HL-60 (cell line): ENCODE measurements around the gene TMEM204.

ENCODE experiments used
- CTCF ChIP-seq: IDR thresholded peaks from one replicate; pipeline ENCODE4 v1.5.1; 2011; ENCODE audit warnings: low read length, control low read depth, inconsistent platforms; ENCODE audit not compliant: insufficient read depth
- GABPA ChIP-seq: IDR thresholded peaks from 2 replicates; pipeline ENCODE4 v1.6.1; 2012; ENCODE audit warnings: low read depth
- POLR2AphosphoS5 ChIP-seq: IDR thresholded peaks from 2 replicates; pipeline ENCODE4 v1.6.1; 2012; ENCODE audit warnings: low read depth
- REST ChIP-seq: IDR thresholded peaks from 2 replicates; pipeline ENCODE4 v1.6.1; 2012; ENCODE audit warnings: low read depth; ENCODE audit not compliant: insufficient replicate concordance
- SPI1 ChIP-seq: IDR thresholded peaks from 2 replicates; pipeline ENCODE4 v1.6.1; 2012; ENCODE audit warnings: low read depth, mild to moderate bottlenecking, borderline replicate concordance

- no peak for TF ChIP-seq CTCF
- TF ChIP-seq POLR2AphosphoS5, result no peak
- TF ChIP-seq REST, result no peak
- TF ChIP-seq GABPA, result no peak
- TF ChIP-seq SPI1, result no peak
Measured at GRCh38 chr16:1596516-1596915, 63.0 kb downstream of the TMEM204 start.
